K562 (cell line): ENCODE measurements around the gene CAPN14. TPM values are rescaled to one million over a fixed set of nuclear protein-coding genes. Genes with fewer than 3 reads are reported as not detected.
A peak's percentile ranks its signal among the peaks of the same experiment; 100 is the strongest.

ENCODE experiments used
- ADNP ChIP-seq: fragments of 200-800 bp; sonication (Bioruptor generic); IDR thresholded peaks from 2 replicates; pipeline ENCODE4 v1.6.1; 2016; ENCODE audit warnings: missing genetic modification characterization, missing compliant biosample characterization
- MNT ChIP-seq, 2 experiments: fragments of 450-650 bp; conservative IDR thresholded peaks; 2 replicates each; pipeline ENCODE4 v1.6.1; 2017; ENCODE audit warnings: mild to moderate bottlenecking in 2 of 2, moderate library complexity in 2 of 2
- RCOR1 ChIP-seq, 2 experiments: IDR thresholded peaks; 2 replicates each; pipeline ENCODE4 v1.6.1; 2012; ENCODE audit warnings: low read depth in 2 of 2, low read length in 2 of 2, borderline replicate concordance in 1 of 2, improper control_type of control experiment in 1 of 2
- TEAD1 ChIP-seq, 2 experiments: fragments of 450-650 bp in 1 of 2; sonication (generic) in 1 of 2; formaldehyde crosslinking; IDR thresholded peaks; 2 replicates each; pipeline versions ENCODE4 v1.4.0 to v1.8.0; 2020 to 2022; ENCODE audit warnings: mild to moderate bottlenecking in 2 of 2, missing genetic modification reagents in 1 of 2
- ZBTB33 ChIP-seq: sonication (generic); formaldehyde crosslinking; IDR thresholded peaks from 2 replicates; pipeline ENCODE4 v1.8.1; 2023; ENCODE audit warnings: mild to moderate bottlenecking, missing genetic modification reagents
- ZNF830 ChIP-seq: fragments of 250-450 bp; sonication (Bioruptor Pico); IDR thresholded peaks from 2 replicates; pipeline ENCODE4 v1.5.0; 2021; ENCODE audit warnings: mild to moderate bottlenecking
- polyA plus RNA-seq, 8 experiments: library from polyadenylated mRNA; depleted of rRNA in 4 of 8; stranded (reverse) in 5 of 8; unstranded in 3 of 8; fragments of >200 nt; fragmentation: Nextera tagmentation in 2 of 8; fragmentation: Illumina TruSeq in 1 of 8; extraction: Ambion mirVana in 2 of 8; extraction: Trizol in 1 of 8; gene quantifications; 2 replicates each; pipeline versions ENCODE4 v1.2.1 to v1.2.3, GENCODE V29; 2011 to 2014; ENCODE audit warnings: inconsistent platforms in 1 of 8, missing spikeins in 1 of 8
- total RNA-seq, 7 experiments: library from RNA; depleted of rRNA in 6 of 7; stranded (reverse); fragments of >200 nt in 6 of 7; fragmentation: Illumina TruSeq in 2 of 7; extraction: Trizol in 2 of 7; gene quantifications; 2 replicates each; pipeline versions ENCODE4 v1.2.1 to v1.2.3, GENCODE V29; 2011 to 2021; ENCODE audit warnings: low replicate concordance in 1 of 7

CAPN14 gene
- total and polyA plus RNA-seq, 9 of the 15 experiments (the other 6 are each of a cell fraction or from before 2014, with no cell fraction given): not detected

GRCh38 chr2:31233741-31234682 lies 16.7 kb upstream of the CAPN14 start, which contains the start of gene EHD3 (continued):
- TF ChIP-seq ZBTB33: no peak
- TF ChIP-seq MNT (conservative IDR thresholded peaks at IDR 0.05): no peak
- no peak for TF ChIP-seq ADNP
- no peak for TF ChIP-seq ZNF830 (CRISPR knock-in tag)
- 0 out of 4 replicates have a peak, but pooled peaks of 1 of the 2 experiments have one; percentile 10 for TF ChIP-seq RCOR1 (IDR thresholded peaks at IDR 0.05; ENCODE audit: borderline replicate concordance in 1 of 2, low read depth in 2 of 2, low read length in 2 of 2)
- TF ChIP-seq TEAD1 (CRISPR knock-in tag; IDR thresholded peaks at IDR 0.05): no peak
